WTC11 (cell line): ENCODE results near the gene CSPG4. TPM values are rescaled to one million over a fixed set of nuclear protein-coding genes. Genes with fewer than 3 reads are reported as not detected.
"Not testable (repeated sequence)": the region's sequence is repeated elsewhere in the genome, so short reads cannot be mapped to it uniquely, and the experiment has no call there.

Experiments
- ATAC-seq: fragments of 200-7000 bp; cut with Tn5 transposase; 2 replicates; pipeline ENCODE4 v1.10.0; 2021; ENCODE audit warnings: mild to moderate bottlenecking, moderate library complexity
- CTCF ChIA-PET: fragments of 300-600 bp; sonication (Branson Sonifier 250); formaldehyde crosslinking; loops from one replicate; lab custom pipeline; 2021; ENCODE audit warnings: antibody characterized with exemption; lab: Charles Lee
- POLR2A ChIA-PET: fragments of 350-600 bp; sonication (Branson Sonifier 250); formaldehyde crosslinking; loops from one replicate; lab custom pipeline; 2021; ENCODE audit warnings: antibody characterized with exemption; lab: Charles Lee
- DNase-seq: peaks from one replicate; pipeline ENCODE4 v3.0.0; 2021; ENCODE audit warnings: low spot score
- H3K27ac Mint-ChIP-seq: 2 replicates; pipeline ENCODE4 v1.8.0; 2021; ENCODE audit warnings: mixed read lengths
- H3K27me3 Mint-ChIP-seq: 2 replicates; pipeline ENCODE4 v1.8.0; 2021; ENCODE audit warnings: low read depth, mild to moderate bottlenecking, moderate library complexity, mixed read lengths
- H3K36me3 Mint-ChIP-seq: 2 replicates; pipeline ENCODE4 v1.8.0; 2021; ENCODE audit warnings: mixed read lengths
- H3K4me1 Mint-ChIP-seq: 2 replicates; pipeline ENCODE4 v1.8.0; 2022; ENCODE audit warnings: mixed read lengths
- H3K4me3 Mint-ChIP-seq: 2 replicates; pipeline ENCODE4 v1.8.0; 2021; ENCODE audit warnings: mild to moderate bottlenecking, moderate library complexity, mixed read lengths
- H3K9me3 Mint-ChIP-seq: 2 replicates; pipeline ENCODE4 v1.8.0; 2021; ENCODE audit warnings: mixed read lengths
- ARID4B ChIP-seq: sonication (generic); formaldehyde crosslinking; IDR thresholded peaks from 2 replicates; pipeline ENCODE4 v1.8.0; 2023; ENCODE audit warnings: missing genetic modification reagents, mild to moderate bottlenecking, borderline replicate concordance
- CREB1 ChIP-seq: sonication (generic); formaldehyde crosslinking; IDR thresholded peaks from 2 replicates; pipeline ENCODE4 v1.8.0; 2023; ENCODE audit warnings: mild to moderate bottlenecking, missing genetic modification reagents
- FOXK1 ChIP-seq: sonication (generic); formaldehyde crosslinking; IDR thresholded peaks from 2 replicates; pipeline ENCODE4 v1.8.0; 2022; ENCODE audit warnings: mild to moderate bottlenecking, moderate library complexity, missing genetic modification reagents
- HMGA2 ChIP-seq: fragments of 250-450 bp; sonication (Bioruptor Pico); IDR thresholded peaks from 2 replicates; pipeline ENCODE4 v1.4.0; 2021; ENCODE audit warnings: mild to moderate bottlenecking, moderate library complexity
- NR2C2 ChIP-seq: sonication (generic); formaldehyde crosslinking; IDR thresholded peaks from 2 replicates; pipeline ENCODE4 v1.8.0; 2022; ENCODE audit warnings: mild to moderate bottlenecking, missing genetic modification reagents
- PRDM15 ChIP-seq: sonication (generic); formaldehyde crosslinking; IDR thresholded peaks from 2 replicates; pipeline ENCODE4 v1.8.0; 2022; ENCODE audit warnings: missing genetic modification reagents
- ZNF232 ChIP-seq: sonication (generic); formaldehyde crosslinking; IDR thresholded peaks from 2 replicates; pipeline ENCODE4 v1.8.0; 2022; ENCODE audit warnings: mild to moderate bottlenecking, missing genetic modification reagents
- ZNF423 ChIP-seq: fragments of 250-450 bp; sonication (Bioruptor Pico); IDR thresholded peaks from 2 replicates; pipeline ENCODE4 v2.1.2; 2022; ENCODE audit warnings: mild to moderate bottlenecking, moderate library complexity
- ZNF425 ChIP-seq: fragments of 250-450 bp; sonication (Bioruptor Pico); conservative IDR thresholded peaks from 2 replicates; pipeline ENCODE4 v1.9.0; 2021; ENCODE audit warnings: mild to moderate bottlenecking
- total RNA-seq: library from RNA; stranded (reverse); gene quantifications from 3 replicates; pipeline ENCODE4 v1.2.3, GENCODE V29; 2021

CSPG4 gene
- total RNA-seq, 1 experiment from 2014 or later, result 2.9 TPM

- H3K9me3 Mint-ChIP-seq, result no peaks in the 10 kb centered on the region
- no peak for TF ChIP-seq NR2C2 (CRISPR knock-in tag)
- TF ChIP-seq FOXK1 (CRISPR knock-in tag), result no peak
- no peak for TF ChIP-seq ARID4B
- TF ChIP-seq ZNF232 (CRISPR knock-in tag), result 0 out of 2 replicates have a peak, but pooled peaks have one; percentile 42
- no peak for TF ChIP-seq ZNF425 (CRISPR knock-in tag)
- peak; percentile 76 for TF ChIP-seq ZNF423 (CRISPR knock-in tag)
- TF ChIP-seq CREB1, result no peak
- CTCF ChIA-PET, result interaction anchor here (0.5 to 2.2 kb wide), 14 partner anchors 8 to 327 kb away, joined by 3 to 16 read pairs (median 6); partner anchors contain the start of genes MAN2C1 and SNX33
- H3K27ac Mint-ChIP-seq, result peak overlapping the region; percentile 63; the same call in 1 of the 2 replicates
- ATAC-seq (peak; percentile 62), DNase-seq (peak; percentile 63)
- H3K36me3 Mint-ChIP-seq, result no peaks in the 10 kb centered on the region
- no peak overlapping the region for H3K4me3 Mint-ChIP-seq
- peaks cover 4% of the 10 kb centered on the region; the same call in 1 of the 2 replicates for H3K27me3 Mint-ChIP-seq
- H3K4me1 Mint-ChIP-seq, result peaks cover 22% of the 10 kb centered on the region
- POLR2A ChIA-PET, result interaction anchor here (0.6 kb wide), 1 partner anchor 29 kb away, joined by 4 read pairs; a partner anchor contains a TSS
These were observed 18.1 kb downstream of the CSPG4 start for GRCh38 chr15:75694241-75695182.

GRCh38 chr15:75693501-75694240 is 19.0 kb downstream of the CSPG4 start:
- ChIA-PET POLR2A (interaction anchor here (0.6 kb wide), 1 partner anchor 30 kb away, joined by 4 read pairs; a partner anchor contains a TSS), CTCF (interaction anchor here (0.9 to 2.2 kb wide), 10 partner anchors 7 to 326 kb away, joined by 3 to 16 read pairs (median 6); partner anchors contain the start of gene MAN2C1)
- Mint-ChIP-seq H3K27ac (no peak overlapping the region), H3K9me3 (no peaks in the 10 kb centered on the region), H3K4me1 (peaks cover 22% of the 10 kb centered on the region), H3K4me3 (no peak overlapping the region), H3K36me3 (no peaks in the 10 kb centered on the region), H3K27me3 (peaks cover 4% of the 10 kb centered on the region; the same call in 1 of the 2 replicates)
- TF ChIP-seq PRDM15 (CRISPR knock-in tag) (peak; percentile 39; the same call in 1 of the 2 replicates), HMGA2 (CRISPR knock-in tag) (no peak), ZNF232 (CRISPR knock-in tag) (no peak)
- ATAC-seq, result no peak
- DNase-seq, result no peak

- ATAC-seq, POLR2A ChIA-PET, H3K27ac Mint-ChIP-seq, H3K9me3 Mint-ChIP-seq, H3K4me3 Mint-ChIP-seq, H3K36me3 Mint-ChIP-seq, DNase-seq, H3K27me3 Mint-ChIP-seq: not testable (repeated sequence)
- peaks cover 22% of the 10 kb centered on the region for H3K4me1 Mint-ChIP-seq
- CTCF ChIA-PET, result interaction anchor here (1.8 to 1.9 kb wide), 3 partner anchors 8 to 325 kb away, joined by 6 to 10 read pairs (median 10); partner anchors contain the start of gene MAN2C1
These were observed 19.6 kb downstream of the CSPG4 start for GRCh38 chr15:75693028-75693427.

GRCh38 chr15:75692311-75692710 is 20.3 kb downstream of the CSPG4 start:
- H3K9me3 Mint-ChIP-seq, H3K36me3 Mint-ChIP-seq, POLR2A ChIA-PET, H3K4me3 Mint-ChIP-seq, DNase-seq, H3K27me3 Mint-ChIP-seq, CTCF ChIA-PET, ATAC-seq: not testable (repeated sequence)
- peaks cover 22% of the 10 kb centered on the region for H3K4me1 Mint-ChIP-seq
- H3K27ac Mint-ChIP-seq, result peak overlapping the region; percentile 50

GRCh38 chr15:75689429-75689828 is 23.2 kb downstream of the CSPG4 start:
- H3K27me3 Mint-ChIP-seq, DNase-seq, POLR2A ChIA-PET, H3K9me3 Mint-ChIP-seq, ATAC-seq, H3K27ac Mint-ChIP-seq, CTCF ChIA-PET, H3K4me3 Mint-ChIP-seq, H3K36me3 Mint-ChIP-seq: not testable (repeated sequence)
- peaks cover 14% of the 10 kb centered on the region for H3K4me1 Mint-ChIP-seq
